Upper lobe of right lung (tissue), 1 donor: ENCODE measurements around the gene RHBDF2. TPM values are rescaled to one million over a fixed set of nuclear protein-coding genes. Genes with fewer than 3 reads are reported as not detected.
"Not testable (repeated sequence)": the region's sequence is repeated elsewhere in the genome, so short reads cannot be mapped to it uniquely, and the experiment has no call there.

Experiments used
- ATAC-seq: fragments of 200-7000 bp; cut with Tn5 transposase; one replicate; pipeline ENCODE4 v1.9.1; 2020; ENCODE audit warnings: mild to moderate bottlenecking, moderate library complexity
- DNase-seq: peaks from one replicate; pipeline ENCODE4 v3.0.0-alpha.2; 2020
- H3K27ac ChIP-seq: fragments of 200-600 bp; one replicate; pipeline ENCODE4 v1.8.0; 2022
- H3K27me3 ChIP-seq: fragments of 200-600 bp; one replicate; pipeline ENCODE4 v1.8.0; 2022; ENCODE audit warnings: mild to moderate bottlenecking
- H3K36me3 ChIP-seq: fragments of 200-600 bp; one replicate; pipeline ENCODE4 v1.8.0; 2022
- H3K4me1 ChIP-seq: fragments of 200-600 bp; one replicate; pipeline ENCODE4 v1.8.0; 2022
- H3K4me3 ChIP-seq: fragments of 200-600 bp; one replicate; pipeline ENCODE4 v1.8.0; 2022; ENCODE audit warnings: mild to moderate bottlenecking
- H3K9me3 ChIP-seq: fragments of 200-600 bp; one replicate; pipeline ENCODE4 v1.8.0; 2022
- intact Hi-C: fragments of 100-400 bp; cut with DNase I; formaldehyde crosslinking; loops from one replicate; pipeline ENCODE4 v1.11.0; 2022
- total RNA-seq: library from RNA; stranded (reverse); fragmentation: NEBNext Ultra II Directional; extraction: Animal tissue kit (Norgen Biotek cat#: 25700); gene quantifications from one replicate; pipeline ENCODE4 v1.2.1, GENCODE V29; 2021
- TF ChIP-seq, protein P1 (sequence below): fragments of 200-600 bp; IDR thresholded peaks from one replicate; pipeline ENCODE4 v1.8.0; 2022; ENCODE audit warnings: antibody characterized with exemption
- donor health status: DM: no; HTN: yes; CAD: no; lungs with severe emphysema.

RHBDF2 gene
- total RNA-seq, 1 donor from 2014 or later: 46.4 TPM

DNA sequence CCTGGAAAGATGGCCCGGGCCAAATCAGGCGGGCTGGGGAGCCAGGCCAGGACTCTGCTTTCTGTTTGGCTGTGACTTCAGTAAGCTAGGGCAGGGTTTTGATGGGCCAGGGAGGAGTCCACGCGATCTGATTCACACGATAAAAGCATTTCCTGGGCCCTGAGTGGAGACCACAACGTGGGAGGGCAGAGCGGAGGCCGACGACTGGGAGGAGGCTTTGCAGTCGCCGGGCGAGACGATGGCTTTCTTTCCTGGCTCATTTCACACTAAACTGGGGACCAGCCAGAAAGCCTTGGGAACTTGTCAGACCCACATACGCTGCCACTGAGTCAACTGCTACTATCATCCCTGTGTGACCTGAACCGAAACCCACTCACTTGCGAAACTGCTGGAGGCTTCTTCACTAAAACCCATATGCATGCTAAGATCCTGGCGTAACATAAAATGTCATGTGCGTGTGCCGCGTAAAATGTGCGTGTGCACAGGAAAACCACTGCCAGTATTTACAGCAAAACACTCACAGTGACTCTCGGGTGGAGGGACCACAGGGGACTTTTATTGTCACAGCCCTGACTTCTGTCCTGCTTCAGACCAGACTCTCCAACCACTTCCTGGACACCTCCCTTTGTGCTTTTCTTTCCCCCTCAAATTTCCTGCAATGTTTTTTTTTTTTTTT, 14.2 kb upstream of the RHBDF2 start:
- H3K27me3 ChIP-seq: no peaks in the 10 kb centered on the region
- peak; percentile 84 for DNase-seq
- H3K4me1 ChIP-seq: peaks cover 16% of the 10 kb centered on the region
- peak; percentile 85 for ATAC-seq
- peak overlapping the region; percentile 19 for H3K4me3 ChIP-seq
- TF ChIP-seq, protein P1, sequence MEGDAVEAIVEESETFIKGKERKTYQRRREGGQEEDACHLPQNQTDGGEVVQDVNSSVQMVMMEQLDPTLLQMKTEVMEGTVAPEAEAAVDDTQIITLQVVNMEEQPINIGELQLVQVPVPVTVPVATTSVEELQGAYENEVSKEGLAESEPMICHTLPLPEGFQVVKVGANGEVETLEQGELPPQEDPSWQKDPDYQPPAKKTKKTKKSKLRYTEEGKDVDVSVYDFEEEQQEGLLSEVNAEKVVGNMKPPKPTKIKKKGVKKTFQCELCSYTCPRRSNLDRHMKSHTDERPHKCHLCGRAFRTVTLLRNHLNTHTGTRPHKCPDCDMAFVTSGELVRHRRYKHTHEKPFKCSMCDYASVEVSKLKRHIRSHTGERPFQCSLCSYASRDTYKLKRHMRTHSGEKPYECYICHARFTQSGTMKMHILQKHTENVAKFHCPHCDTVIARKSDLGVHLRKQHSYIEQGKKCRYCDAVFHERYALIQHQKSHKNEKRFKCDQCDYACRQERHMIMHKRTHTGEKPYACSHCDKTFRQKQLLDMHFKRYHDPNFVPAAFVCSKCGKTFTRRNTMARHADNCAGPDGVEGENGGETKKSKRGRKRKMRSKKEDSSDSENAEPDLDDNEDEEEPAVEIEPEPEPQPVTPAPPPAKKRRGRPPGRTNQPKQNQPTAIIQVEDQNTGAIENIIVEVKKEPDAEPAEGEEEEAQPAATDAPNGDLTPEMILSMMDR: no peak
- H3K36me3 ChIP-seq: no peaks in the 10 kb centered on the region
- H3K9me3 ChIP-seq: no peaks in the 10 kb centered on the region
- peak overlapping the region; percentile 80 for H3K27ac ChIP-seq
- intact Hi-C loops: no loop called here

GRCh38 chr17:76514355-76514754, 13.1 kb upstream of the RHBDF2 start:
- H3K27ac ChIP-seq, H3K27me3 ChIP-seq, H3K36me3 ChIP-seq, DNase-seq, H3K4me3 ChIP-seq, H3K9me3 ChIP-seq, ATAC-seq: not testable (repeated sequence)
- peaks cover 16% of the 10 kb centered on the region for H3K4me1 ChIP-seq
- intact Hi-C loops: loop anchor here (5.0 kb wide), 1 partner anchor 197 kb away; no protein-coding TSS in a partner anchor

DNA sequence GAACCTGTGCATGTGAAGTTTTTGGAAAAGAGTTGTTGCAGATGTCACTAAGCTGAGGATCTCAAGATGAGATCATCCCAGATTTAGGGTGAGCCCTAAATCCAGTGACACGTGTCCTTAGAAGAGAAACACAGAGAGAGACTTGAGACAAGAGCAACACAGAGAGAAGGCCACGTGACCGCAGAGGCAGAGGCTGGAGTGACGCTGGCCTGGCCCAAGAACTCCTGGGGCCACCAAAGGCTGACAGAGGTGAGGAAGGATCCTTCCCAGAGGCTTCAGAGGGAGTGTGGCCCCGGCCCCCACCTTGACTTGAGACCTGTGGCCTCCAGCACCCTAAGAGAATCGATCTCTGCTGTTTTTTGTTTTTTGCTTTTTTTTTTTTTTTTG, 12.1 kb upstream of the RHBDF2 start:
- Histone ChIP-seq H3K4me3 (no peak overlapping the region), H3K27ac (no peak overlapping the region), H3K36me3 (no peaks in the 10 kb centered on the region), H3K27me3 (no peaks in the 10 kb centered on the region), H3K4me1 (peaks cover 16% of the 10 kb centered on the region), H3K9me3 (no peaks in the 10 kb centered on the region)
- no peak for DNase-seq
- intact Hi-C loops: loop anchor here (5.0 kb wide), 1 partner anchor 196 kb away; no protein-coding TSS in a partner anchor
- TF ChIP-seq, protein P1: no peak
- ATAC-seq: no peak

DNA sequence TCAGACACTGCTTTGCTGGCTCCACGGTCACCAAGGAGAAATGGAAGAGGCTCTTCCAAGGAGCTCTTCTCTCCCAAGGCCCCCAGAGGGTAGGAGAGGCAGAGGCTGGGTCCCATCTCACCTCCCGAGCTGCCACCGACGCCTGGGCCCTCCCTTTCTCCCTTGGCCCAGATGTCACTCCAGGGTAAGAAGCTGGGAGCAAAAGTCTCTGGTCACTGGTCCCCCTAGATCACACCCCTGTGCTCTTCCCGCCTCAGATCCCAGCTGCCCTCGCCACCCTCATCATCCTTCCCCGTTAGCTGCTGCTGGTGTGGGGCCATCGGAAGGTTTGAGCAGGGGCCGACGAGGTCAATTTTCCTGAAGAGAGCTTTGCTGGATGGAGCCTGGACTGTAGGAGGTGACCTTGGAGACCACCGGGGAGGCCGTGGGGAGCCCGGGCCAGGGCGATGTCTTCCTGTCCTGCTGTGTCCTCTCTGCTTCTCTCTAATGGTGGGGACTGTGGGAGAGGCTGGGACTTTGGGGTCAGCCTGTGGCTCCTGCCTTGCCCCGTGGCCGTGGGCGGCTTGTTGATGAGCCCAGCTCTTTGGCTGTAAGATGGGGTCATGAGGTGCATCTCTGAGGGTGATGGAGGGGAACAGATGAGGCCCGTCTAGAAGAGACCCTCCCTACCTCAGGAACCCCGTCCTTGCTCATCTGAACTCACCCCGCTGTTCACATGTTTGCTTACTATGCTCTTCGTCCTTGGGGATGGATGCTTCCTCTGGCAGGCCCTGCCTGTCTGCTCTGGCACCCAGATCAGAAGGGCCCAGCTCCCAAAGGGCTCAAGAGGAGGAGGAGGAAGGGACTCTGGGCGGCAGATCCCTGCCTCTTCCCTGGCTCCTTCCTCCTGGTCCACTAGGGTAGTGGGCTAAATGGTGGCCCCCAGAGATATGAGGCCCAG, 11.4 kb upstream of the RHBDF2 start:
- TF ChIP-seq, protein P1: no peak
- DNase-seq: no peak
- H3K4me3 ChIP-seq: no peak overlapping the region

DNA sequence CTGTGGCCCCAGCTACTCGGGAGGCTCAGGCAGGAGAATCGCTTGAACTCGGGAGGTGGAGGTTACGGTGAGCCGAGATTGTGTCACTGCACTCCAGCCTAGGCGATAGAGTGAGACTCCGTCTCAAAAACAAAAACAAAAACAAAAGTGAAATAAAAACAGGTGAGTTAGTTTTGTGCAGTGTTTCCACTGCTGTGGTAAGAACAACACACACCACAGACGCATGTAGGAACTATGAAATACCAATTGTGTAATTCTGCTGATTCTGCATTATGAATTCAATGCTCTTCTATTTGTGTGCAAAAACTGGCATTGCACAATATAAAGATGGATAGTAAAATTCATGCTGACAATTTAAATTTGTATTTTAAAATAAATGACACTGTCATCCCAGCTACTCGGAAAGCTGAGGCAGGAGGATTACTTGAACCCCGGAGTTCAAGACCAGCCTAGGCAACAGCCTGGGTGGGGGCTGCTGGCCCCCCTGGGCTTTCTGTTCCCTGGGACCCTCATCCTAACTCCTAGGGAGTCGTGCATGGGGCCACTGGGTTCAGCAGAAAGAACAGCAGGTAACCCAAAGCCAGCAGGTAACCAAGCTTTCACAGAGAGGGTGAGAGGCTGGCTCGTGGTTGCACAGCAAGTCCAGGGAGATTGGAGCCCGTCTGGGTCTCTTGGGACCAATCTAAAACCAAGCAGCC, 10.6 kb upstream of the RHBDF2 start:
- no peak overlapping the region for H3K27ac ChIP-seq
- peaks cover 16% of the 10 kb centered on the region for H3K4me1 ChIP-seq
- DNase-seq (no peak), ATAC-seq (no peak)
- TF ChIP-seq, protein P1: no peak
- no peaks in the 10 kb centered on the region for H3K9me3 ChIP-seq
- H3K4me3 ChIP-seq: no peak overlapping the region
- peaks cover 6% of the 10 kb centered on the region for H3K27me3 ChIP-seq
- H3K36me3 ChIP-seq: no peaks in the 10 kb centered on the region
- intact Hi-C loops: loop anchor here (5.0 kb wide), 1 partner anchor 195 kb away; no protein-coding TSS in a partner anchor

More for the DNA sequence above, 11.4 kb upstream of the RHBDF2 start:
- peaks cover 16% of the 10 kb centered on the region for H3K4me1 ChIP-seq
- intact Hi-C loops: loop anchor here (5.0 kb wide), 1 partner anchor 195 kb away; no protein-coding TSS in a partner anchor
- H3K36me3 ChIP-seq: no peaks in the 10 kb centered on the region
- peaks cover 4% of the 10 kb centered on the region for H3K27me3 ChIP-seq
- H3K27ac ChIP-seq: no peak overlapping the region
- no peak for ATAC-seq
- no peaks in the 10 kb centered on the region for H3K9me3 ChIP-seq
